ENCODE results near the gene PBX3. TPM values are rescaled to one million over a fixed set of nuclear protein-coding genes. Genes with fewer than 3 reads are reported as not detected.

Gene PBX3
- total and polyA plus RNA-seq, 2 donors (not counting 1 experiment from before 2014, with no cell fraction given), result 35.8 to 51.8 TPM

DNA sequence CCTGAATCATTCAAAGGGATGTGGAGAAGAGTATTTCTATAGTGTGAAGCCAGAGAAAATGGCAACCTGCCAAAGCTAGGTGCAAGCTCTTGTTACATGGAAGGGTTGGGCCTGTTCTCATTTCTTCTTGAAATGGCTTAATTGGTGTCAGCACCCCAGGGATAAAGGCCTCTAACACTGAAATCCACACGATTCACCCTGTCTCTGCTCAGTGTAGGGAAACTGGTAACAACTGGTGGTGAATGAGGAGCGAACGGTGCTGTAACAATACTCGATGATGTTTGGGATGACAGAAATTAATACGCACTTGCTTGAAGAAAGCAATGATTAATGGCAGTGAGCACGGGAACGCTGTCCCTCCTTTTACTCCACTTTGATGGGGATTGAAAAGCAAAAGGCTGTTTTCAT is 16.2 kb downstream of the PBX3 start:
- no peaks in the 10 kb centered on the region for H3K27me3 ChIP-seq (ENCODE audit: control insufficient read depth, insufficient read depth, low read length)
- no peaks in the 10 kb centered on the region for H4K20me1 ChIP-seq (ENCODE audit: control insufficient read depth, extremely low read depth, insufficient read depth, low read length)
- H3K4me3 ChIP-seq (replicated peaks in 1 of 4; ENCODE audit: control extremely low read depth in 1 of 4, insufficient read depth in 1 of 4, low read depth in 3 of 4, low read length in 4 of 4), result peak overlapping the region in 1 of 4 experiments; percentile 11
- TF ChIP-seq, protein P1, sequence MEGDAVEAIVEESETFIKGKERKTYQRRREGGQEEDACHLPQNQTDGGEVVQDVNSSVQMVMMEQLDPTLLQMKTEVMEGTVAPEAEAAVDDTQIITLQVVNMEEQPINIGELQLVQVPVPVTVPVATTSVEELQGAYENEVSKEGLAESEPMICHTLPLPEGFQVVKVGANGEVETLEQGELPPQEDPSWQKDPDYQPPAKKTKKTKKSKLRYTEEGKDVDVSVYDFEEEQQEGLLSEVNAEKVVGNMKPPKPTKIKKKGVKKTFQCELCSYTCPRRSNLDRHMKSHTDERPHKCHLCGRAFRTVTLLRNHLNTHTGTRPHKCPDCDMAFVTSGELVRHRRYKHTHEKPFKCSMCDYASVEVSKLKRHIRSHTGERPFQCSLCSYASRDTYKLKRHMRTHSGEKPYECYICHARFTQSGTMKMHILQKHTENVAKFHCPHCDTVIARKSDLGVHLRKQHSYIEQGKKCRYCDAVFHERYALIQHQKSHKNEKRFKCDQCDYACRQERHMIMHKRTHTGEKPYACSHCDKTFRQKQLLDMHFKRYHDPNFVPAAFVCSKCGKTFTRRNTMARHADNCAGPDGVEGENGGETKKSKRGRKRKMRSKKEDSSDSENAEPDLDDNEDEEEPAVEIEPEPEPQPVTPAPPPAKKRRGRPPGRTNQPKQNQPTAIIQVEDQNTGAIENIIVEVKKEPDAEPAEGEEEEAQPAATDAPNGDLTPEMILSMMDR (conservative IDR thresholded peaks at IDR 0.05 in 1 of 2, IDR thresholded peaks at IDR 0.05 in 1 of 2; ENCODE audit: low read depth in 1 of 2, low read length in 2 of 2), result no peak
- no peak for TF ChIP-seq EZH2 (IDR thresholded peaks at IDR 0.05; ENCODE audit: low read length, missing control alignments)
- H3K4me2 ChIP-seq (ENCODE audit: extremely low read depth, insufficient read depth, low read length), result peak overlapping the region; percentile 70
- no peaks in the 10 kb centered on the region for H3K36me3 ChIP-seq (ENCODE audit: control insufficient read depth, insufficient read depth, low read length)
- H3K9me3 ChIP-seq (ENCODE audit: control insufficient read depth, insufficient read depth, low read depth, low read length), result no peaks in the 10 kb centered on the region
- no peak overlapping the region for H3K9ac ChIP-seq (ENCODE audit: insufficient read depth, low read length)
- peak; percentile 64 to 71 for DNase-seq (ENCODE audit: low read depth in 2 of 2)
- peak overlapping the region; percentile 47 for H2AFZ ChIP-seq (ENCODE audit: low read length)
- H3K4me1 ChIP-seq (ENCODE audit: control insufficient read depth, extremely low read depth, insufficient read depth, low read length), result peaks cover 4% of the 10 kb centered on the region
- peaks cover 76% of the 10 kb centered on the region for H3K79me2 ChIP-seq (ENCODE audit: control insufficient read depth, insufficient read depth, low read length)
- H3K27ac ChIP-seq (ENCODE audit: insufficient read depth, low read length), result no peak overlapping the region

DNA sequence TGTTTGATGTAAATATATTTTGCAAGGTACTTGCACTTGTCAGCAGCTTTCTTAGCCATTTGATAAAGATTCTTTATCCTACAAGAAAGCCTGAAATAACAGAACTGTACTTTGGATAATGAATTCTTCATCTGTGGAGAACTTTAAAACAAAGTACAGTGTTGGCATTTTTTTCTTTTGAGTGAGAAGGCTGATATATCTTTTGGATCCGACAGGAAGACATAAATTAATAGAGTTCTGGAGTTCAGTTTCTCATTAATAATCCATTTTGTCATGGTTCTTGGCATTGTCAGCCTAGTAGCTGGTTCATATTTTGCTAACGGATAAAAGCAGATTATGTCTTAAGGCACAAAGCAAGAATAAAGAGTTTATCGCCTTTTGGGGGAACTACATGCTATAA is 17.0 kb downstream of the PBX3 start:
- Histone ChIP-seq H3K9ac (ENCODE audit: insufficient read depth, low read length) (no peak overlapping the region), H3K9me3 (ENCODE audit: control insufficient read depth, insufficient read depth, low read depth, low read length) (no peaks in the 10 kb centered on the region), H3K79me2 (ENCODE audit: control insufficient read depth, insufficient read depth, low read length) (peaks cover 77% of the 10 kb centered on the region), H3K36me3 (ENCODE audit: control insufficient read depth, insufficient read depth, low read length) (no peaks in the 10 kb centered on the region), H3K4me3 (replicated peaks in 1 of 4; ENCODE audit: control extremely low read depth in 1 of 4, insufficient read depth in 1 of 4, low read depth in 3 of 4, low read length in 4 of 4) (no peak overlapping the region), H3K4me1 (ENCODE audit: control insufficient read depth, extremely low read depth, insufficient read depth, low read length) (peaks cover 4% of the 10 kb centered on the region), H3K27ac (ENCODE audit: insufficient read depth, low read length) (no peak overlapping the region), H3K27me3 (ENCODE audit: control insufficient read depth, insufficient read depth, low read length) (no peaks in the 10 kb centered on the region), H4K20me1 (ENCODE audit: control insufficient read depth, extremely low read depth, insufficient read depth, low read length) (no peaks in the 10 kb centered on the region), H3K4me2 (ENCODE audit: extremely low read depth, insufficient read depth, low read length) (no peak overlapping the region), H2AFZ (ENCODE audit: low read length) (no peak overlapping the region)
- TF ChIP-seq, protein P1 (conservative IDR thresholded peaks at IDR 0.05 in 1 of 2, IDR thresholded peaks at IDR 0.05 in 1 of 2; ENCODE audit: low read depth in 1 of 2, low read length in 2 of 2), result no peak
- TF ChIP-seq EZH2 (IDR thresholded peaks at IDR 0.05; ENCODE audit: low read length, missing control alignments), result no peak
- no peak for DNase-seq (ENCODE audit: low read depth in 2 of 2)

DNA sequence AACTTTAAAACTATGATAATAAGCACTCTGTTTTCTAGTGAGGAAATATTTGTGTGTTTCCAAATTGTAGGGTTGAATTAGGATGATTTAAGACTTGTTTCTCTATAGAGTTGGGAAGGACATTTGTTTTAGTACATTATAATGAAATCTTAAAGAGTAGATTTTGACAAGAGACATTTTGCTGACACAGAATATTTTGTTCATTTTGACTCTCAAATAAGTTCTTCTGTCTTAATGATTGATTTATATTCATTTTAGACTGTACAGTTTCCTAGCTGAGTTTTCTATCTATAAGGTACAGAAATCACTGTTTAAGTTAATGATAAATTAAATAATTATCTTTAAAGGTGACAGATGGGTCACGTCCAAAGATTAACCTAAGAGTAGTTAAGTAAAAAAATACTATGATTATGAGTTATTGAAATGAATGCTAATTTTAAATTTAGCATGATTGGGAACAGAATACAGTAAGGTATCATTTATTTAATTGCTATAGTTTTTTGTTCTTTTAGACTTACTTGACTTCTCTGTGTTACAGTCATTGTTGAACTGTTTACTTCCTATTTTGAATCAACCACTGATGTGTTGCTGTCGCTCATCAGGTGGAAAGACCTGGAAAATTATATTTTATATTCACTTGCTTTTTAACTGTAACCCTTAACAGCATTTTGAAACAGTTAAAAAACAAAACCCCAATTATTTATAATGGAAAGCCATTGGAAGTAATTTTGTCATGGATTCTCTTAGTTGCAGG is 19.5 kb downstream of the PBX3 start:
- no peaks in the 10 kb centered on the region for H3K36me3 ChIP-seq (ENCODE audit: control insufficient read depth, insufficient read depth, low read length)
- H3K4me1 ChIP-seq (ENCODE audit: control insufficient read depth, extremely low read depth, insufficient read depth, low read length), result peaks cover 4% of the 10 kb centered on the region
- no peaks in the 10 kb centered on the region for H3K27me3 ChIP-seq (ENCODE audit: control insufficient read depth, insufficient read depth, low read length)
- H3K9ac ChIP-seq (ENCODE audit: insufficient read depth, low read length), result no peak overlapping the region
- no peak for TF ChIP-seq EZH2 (IDR thresholded peaks at IDR 0.05; ENCODE audit: low read length, missing control alignments)
- TF ChIP-seq, protein P1 (conservative IDR thresholded peaks at IDR 0.05 in 1 of 2, IDR thresholded peaks at IDR 0.05 in 1 of 2; ENCODE audit: low read depth in 1 of 2, low read length in 2 of 2), result no peak
- no peak overlapping the region for H2AFZ ChIP-seq (ENCODE audit: low read length)
- H3K4me3 ChIP-seq (replicated peaks in 1 of 4; ENCODE audit: control extremely low read depth in 1 of 4, insufficient read depth in 1 of 4, low read depth in 3 of 4, low read length in 4 of 4), result no peak overlapping the region
- H3K79me2 ChIP-seq (ENCODE audit: control insufficient read depth, insufficient read depth, low read length), result peaks cover 74% of the 10 kb centered on the region
- H3K27ac ChIP-seq (ENCODE audit: insufficient read depth, low read length), result no peak overlapping the region
- H4K20me1 ChIP-seq (ENCODE audit: control insufficient read depth, extremely low read depth, insufficient read depth, low read length), result no peaks in the 10 kb centered on the region
- no peak overlapping the region for H3K4me2 ChIP-seq (ENCODE audit: extremely low read depth, insufficient read depth, low read length)
- no peak for DNase-seq (ENCODE audit: low read depth in 2 of 2)
- no peaks in the 10 kb centered on the region for H3K9me3 ChIP-seq (ENCODE audit: control insufficient read depth, insufficient read depth, low read depth, low read length)
